GM08714 (cell line): Measurements from ENCODE around the gene RAB40C.

Experiments
- H3K4me3 ChIP-seq: fragments of 200-500 bp; sonication (Bioruptor generic); 2 replicates; pipeline ENCODE4 v1.5.1; 2014; ENCODE audit warnings: mild to moderate bottlenecking, low read length, inconsistent platforms
- ZNF274 ChIP-seq: IDR thresholded peaks from 2 replicates; pipeline ENCODE4 v1.6.1; 2012; ENCODE audit warnings: mild to moderate bottlenecking, low read depth, low read length

Gene RAB40C

DNA sequence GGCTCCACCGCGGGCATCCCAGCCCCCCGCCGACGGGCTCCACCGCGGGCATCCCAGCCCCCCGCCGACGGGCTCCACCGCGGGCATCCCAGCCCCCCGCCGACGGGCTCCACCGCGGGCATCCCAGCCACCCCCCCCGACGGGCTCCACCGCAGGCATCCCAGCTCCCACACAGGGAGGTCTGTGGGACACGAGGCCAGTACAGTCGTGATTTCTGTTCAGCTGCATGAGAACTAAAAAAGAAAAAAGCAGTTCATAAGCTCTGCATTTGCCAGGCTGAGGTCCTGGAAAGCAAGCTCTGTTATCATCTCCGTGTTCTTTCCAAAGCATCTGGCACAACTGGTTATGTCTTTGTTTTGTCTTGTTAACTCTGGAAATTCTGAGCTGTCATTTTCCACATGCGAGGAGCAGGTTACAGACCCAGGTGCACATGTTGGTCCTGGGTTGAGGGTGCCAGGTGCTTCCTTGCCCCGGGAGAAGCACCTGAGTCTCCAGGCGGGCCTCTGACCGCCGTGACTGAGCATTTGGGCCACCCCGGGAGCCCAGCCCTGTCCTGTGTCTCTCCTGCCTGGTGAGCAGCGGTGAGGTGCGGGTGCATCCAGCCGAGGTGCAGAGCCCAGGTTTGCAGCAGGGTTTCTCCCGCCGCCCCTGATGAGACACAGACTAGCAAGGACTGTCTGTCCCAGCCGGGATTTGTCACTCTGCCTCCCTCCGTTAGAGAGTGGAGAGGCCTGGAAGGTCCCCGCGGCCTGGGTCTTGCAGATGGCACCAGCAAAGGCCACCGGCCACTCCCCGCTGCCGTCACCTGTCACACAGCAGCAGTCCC, 31.0 kb downstream of the RAB40C start:
- no peak for TF ChIP-seq ZNF274
- H3K4me3 ChIP-seq: no peak overlapping the region

DNA sequence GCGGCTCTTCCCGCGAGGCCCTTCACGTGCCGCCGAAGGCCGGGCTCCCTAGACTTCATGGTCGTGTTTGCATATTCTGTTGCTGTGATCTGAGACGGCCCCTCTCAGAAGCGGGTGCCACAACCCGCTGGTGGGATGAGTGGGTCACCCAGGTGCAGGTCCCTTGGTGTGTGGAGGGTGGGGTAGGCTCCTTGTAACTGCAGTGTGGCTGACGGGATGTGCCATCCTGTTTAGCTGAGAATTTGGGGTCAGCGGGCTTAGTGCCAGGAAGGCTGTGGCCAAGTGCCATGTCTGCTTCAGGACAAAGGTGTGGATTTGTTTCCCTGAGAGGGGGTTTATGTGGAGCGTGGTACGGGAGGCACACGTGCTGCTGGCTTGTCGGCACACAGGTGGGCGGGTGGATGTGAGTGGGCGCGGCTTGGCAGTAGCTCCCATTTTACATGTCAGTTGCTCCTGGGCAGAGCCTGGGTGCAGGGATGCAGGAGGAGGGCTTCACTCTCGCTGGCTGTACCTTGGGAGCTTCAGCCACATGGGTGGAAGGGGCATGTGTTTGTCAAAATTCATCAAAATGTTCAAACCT, 31.8 kb downstream of the RAB40C start:
- no peak overlapping the region for H3K4me3 ChIP-seq
- TF ChIP-seq ZNF274: no peak

DNA sequence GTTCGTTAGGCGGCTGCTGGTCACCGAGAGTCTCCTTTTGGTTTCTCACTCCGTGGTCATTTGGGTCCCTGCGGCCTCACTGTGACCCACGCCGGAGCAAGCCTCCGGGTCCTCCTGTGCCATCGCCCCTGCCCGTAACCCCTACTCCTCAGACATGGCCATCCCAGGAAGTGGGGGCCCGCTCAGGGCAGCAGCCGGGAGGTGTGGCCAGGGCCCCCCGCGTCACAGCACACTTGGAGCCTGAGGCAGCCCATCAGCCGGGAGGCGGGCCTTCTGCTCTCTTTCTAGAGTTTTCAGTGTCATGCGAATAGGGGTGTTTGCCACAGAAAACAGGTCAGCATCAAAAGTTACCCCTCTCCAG, 33.0 kb downstream of the RAB40C start:
- H3K4me3 ChIP-seq: no peak overlapping the region
- no peak for TF ChIP-seq ZNF274

DNA sequence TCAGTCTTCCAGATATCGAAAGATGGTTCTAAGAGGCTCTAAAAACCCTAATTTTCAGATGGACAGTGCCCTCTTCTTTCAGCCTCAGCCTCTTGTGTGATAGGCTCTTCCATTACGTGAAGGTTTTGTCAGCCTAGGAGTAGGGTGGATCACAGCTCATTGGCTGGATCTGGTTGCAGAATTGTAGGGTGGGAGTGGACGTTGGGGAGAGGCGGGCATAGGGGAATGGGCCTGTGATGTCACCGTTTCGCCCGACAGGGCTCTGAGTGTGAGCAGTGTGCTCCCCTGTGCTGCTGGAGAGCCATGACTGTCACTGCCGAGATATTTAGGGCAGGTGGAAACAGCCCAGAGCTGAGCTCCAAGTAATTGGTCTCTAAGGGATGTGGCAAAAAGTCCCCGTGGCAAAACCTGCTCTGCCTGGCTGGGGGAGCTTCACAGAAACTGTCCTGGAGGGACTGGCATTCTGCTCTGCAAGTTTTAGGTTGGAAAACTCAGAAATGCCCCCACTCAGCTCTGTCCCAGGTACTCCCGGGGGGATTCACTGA, 34.7 kb downstream of the RAB40C start:
- no peak for TF ChIP-seq ZNF274
- no peak overlapping the region for H3K4me3 ChIP-seq

DNA sequence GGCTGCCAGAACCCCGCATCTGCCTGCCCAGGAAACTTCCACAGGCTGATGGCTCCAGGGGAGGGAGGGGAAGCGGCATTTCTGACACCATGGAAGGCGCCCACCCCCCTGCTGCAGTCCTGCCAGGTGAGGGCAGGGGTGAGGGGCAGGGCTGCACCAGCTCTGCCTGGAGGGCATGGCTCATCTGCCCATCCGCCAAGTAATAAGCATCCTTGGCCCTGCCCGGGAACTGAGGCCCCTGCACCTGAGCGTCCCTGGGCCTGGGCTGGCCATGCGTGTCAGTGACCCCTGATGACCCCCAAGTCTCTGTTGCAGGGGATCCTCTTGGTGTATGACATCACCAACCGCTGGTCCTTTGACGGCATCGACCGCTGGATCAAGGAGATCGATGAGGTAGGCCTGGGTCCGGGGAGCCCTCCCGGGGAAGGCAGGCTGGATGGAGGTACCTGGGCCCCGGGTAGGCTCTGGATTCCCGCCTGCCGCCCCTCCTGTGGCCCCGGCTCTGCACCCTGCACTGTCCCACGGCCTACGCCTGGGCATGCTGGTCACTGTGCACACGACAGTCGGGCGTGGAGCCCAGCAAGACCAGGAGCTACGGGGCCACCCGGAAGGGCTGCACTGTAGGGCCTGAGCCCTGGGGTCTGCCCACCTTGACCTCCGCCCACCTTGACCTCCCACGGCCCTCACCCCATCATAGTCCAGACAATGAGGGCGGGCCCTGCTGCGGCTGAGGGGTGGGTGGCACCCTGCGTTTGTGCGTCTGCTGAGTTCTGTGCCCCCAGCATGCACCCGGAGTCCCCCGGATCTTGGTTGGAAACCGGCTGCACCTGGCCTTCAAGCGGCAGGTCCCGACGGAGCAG, 35.5 kb downstream of the RAB40C start:
- no peak for TF ChIP-seq ZNF274
- no peak overlapping the region for H3K4me3 ChIP-seq

DNA sequence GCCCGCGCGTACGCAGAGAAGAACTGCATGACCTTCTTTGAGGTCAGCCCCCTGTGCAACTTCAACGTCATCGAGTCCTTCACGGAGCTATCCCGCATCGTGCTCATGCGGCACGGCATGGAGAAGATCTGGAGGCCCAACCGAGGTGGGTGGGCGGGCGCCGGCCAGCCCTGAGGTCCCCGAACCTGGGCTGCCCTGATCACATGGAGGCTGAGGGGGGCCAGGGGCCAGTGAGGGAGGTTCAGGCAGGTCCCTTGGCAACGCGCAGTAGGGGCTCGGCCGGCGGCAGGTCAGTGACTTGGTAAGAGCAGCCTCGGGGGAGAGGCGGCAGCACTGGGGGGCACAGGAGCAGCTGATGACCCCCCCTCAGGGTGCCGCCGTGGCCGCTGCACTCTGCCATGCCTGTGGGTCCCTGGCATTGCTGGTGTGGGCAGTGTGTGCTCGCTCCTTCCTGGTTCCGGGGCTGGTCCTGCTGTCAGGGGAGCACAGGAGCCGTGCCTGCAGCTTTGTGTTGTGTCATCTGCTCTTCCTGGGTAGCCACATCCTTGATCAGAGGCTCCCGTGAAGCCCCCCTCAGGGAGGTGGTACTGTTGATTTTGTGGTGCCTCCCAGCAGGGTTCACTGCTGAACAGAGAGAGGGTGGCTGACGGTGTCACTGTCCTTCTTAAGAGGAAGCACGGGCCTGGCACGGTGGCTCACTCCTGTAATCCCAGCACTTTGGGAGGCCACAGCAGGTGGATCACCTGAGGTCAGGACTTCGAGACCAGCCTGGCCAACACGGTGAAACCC, 36.3 kb downstream of the RAB40C start:
- no peak overlapping the region for H3K4me3 ChIP-seq
- TF ChIP-seq ZNF274: no peak

DNA sequence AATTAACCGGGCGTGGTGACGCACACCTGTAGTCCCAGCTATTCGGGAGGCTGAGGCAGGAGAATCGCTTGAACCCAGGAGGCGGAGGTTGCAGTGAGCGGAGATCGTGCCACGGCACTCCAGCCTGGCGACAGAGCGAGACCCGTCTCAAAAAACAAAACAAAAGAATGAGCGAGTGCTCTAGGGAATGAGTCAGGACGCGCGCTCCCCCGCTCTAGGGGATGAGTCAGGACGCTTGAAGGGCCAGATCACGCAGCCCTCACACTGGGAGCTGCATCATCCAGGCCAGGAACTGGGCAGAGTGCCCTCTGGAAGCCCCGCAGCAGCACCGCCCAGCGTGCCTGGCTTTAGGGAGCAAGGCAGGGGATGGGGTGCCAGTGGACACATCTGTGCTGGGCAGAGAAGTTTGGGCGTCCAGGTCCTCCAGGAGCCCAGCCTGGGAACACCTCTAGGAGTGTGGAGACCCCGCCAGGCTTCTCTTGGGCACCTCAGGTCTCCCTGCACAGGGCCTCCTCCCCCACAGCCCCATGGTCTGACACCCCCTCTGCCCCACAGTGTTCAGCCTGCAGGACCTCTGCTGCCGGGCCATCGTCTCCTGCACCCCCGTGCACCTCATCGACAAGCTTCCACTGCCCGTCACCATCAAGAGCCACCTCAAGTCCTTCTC, 37.1 kb downstream of the RAB40C start:
- no peak for TF ChIP-seq ZNF274
- no peak overlapping the region for H3K4me3 ChIP-seq

DNA sequence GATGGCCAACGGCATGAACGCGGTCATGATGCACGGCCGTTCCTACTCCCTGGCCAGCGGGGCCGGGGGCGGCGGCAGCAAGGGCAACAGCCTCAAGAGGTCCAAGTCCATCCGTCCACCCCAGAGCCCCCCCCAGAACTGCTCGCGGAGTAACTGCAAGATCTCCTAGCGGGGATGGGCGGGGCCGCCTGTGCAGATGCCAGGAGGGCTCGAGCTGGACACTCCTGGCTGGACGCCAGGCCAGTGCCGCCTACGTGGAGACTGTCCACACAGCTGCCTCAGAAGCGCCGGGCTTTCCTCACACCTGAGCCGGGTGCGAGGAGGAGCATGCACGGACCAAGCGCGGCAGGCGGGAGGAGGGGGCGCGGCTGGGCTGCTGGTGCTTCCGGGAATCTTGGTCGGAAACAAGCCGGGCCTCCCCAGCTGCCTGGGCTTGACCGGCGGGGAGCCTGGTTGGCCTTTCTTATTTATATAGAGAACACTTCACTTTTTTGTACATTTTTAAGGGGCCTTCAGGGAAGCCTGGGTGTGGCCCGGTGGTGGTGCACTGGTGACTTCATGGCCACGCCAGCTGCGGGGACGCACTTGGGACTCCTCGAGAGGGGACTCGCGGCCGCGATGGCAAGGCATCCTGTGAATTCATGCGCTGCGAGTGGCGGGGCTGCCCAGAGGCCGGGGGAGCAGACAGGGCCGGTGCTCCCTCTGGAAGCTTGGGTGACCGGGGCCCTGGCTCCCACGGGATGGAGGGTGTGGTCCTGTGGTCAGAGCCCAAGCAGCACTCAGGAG, 37.8 kb downstream of the RAB40C start:
- no peak for TF ChIP-seq ZNF274
- H3K4me3 ChIP-seq: no peak overlapping the region

DNA sequence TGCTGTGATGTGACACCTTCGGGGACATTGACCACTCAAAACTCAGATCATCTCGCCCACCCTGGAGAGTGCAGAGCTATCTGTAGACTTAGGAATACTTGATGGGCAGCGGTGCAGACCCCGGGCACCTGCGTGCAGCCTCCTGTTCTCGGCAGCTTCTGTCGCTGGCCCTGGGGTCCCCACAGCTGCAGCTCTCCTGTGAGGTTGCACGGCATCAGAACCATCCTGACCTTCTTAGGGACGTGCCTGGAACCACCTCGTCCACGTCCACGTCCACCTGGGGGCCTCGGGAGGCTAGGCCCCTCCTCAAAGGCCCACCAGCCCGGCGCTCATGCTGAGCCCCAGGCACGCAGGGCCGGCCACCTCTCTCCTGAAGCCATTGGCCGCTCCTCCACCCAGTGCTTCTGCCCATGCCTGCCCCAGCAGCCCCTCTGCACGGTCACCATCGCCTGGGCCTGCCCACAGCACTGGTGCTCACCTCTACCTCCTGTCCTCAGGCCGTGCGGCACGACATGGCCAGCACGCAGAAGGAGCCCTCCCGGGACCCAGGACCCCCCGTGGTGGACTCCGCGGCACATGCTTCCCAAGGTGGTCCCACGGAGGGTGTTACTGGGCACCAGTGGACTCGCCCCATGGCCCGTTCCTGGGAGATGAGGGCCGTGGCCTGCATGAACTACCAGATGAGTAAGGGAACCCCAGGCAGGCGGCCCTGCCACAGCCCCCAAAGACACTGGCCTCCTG, 38.6 kb downstream of the RAB40C start:
- TF ChIP-seq ZNF274: no peak
- no peak overlapping the region for H3K4me3 ChIP-seq

DNA sequence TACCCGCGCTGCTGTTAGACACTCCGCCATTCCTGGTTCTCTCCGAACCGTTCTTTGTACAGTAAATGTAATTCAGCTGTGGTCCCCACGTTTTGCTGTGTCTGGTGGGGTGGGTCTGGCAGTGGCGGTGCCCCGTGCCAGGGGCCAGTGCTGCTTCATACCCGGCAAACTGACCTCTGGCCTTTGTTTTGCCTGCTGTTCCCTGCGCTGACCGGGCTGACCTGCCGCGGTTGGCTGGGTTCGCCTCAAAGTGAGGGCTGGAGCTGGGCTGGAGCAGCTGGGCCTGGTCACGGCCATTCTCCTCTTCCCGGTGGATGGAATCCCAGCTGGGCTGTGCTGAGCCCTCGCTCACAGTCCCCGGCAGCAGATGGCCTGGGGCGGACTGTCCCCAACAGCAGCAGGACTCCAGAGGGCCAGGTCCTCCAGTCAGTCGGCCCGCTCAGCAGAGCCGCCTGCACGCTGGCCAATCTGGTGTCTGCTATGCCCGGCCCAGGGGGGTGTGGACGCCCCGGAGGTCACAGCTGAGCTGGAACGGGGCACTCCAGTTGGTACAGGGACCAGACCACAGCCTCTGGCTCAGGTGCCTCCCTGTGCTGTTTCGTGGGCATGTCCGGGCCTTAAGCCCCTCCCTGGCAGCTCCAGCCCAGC, 39.4 kb downstream of the RAB40C start:
- no peak overlapping the region for H3K4me3 ChIP-seq
- no peak for TF ChIP-seq ZNF274

DNA sequence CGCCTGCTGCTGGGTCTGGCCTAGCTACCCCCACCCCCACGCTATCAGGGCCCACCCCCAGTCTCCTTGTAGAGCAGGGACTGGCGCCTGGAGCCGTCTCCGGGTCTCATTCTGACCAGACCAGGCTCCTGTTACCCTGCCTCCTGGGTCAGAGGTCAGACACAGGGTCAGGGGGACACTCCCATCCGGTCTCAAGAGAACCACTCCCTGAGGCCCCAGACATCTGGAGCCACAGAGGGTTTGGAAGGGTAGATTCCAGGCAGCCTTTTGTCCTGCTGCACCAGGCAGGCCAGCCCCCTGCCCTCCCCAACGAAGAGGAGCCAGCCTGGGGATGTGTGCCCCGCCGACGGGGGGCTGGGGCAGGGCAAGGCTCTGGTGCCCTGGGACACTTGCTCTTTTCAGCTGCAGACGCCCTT, 40.0 kb downstream of the RAB40C start:
- no peak for TF ChIP-seq ZNF274
- no peak overlapping the region for H3K4me3 ChIP-seq
